Activated CD4-positive, alpha-beta T cell treated with anti-CD3 and anti-CD28 coated beads for 36 hours (primary cell): Measurements from ENCODE around the gene WDFY4. TPM values are rescaled to one million over a fixed set of nuclear protein-coding genes. Genes with fewer than 3 reads are reported as not detected.

Source experiments
- ATAC-seq: fragments of 200-7000 bp; cut with Tn5 transposase; one replicate; pipeline ENCODE4 v1.10.0; 2021; ENCODE audit warnings: mild to moderate bottlenecking, moderate library complexity
- CTCF ChIA-PET: fragments of 350-600 bp; sonication (Branson Sonifier 250); formaldehyde crosslinking; loops from one replicate; lab custom pipeline; 2021; ENCODE audit warnings: antibody characterized with exemption; lab: Charles Lee
- POLR2A ChIA-PET: fragments of 350-600 bp; sonication (Branson Sonifier 250); formaldehyde crosslinking; loops from one replicate; lab custom pipeline; 2021; ENCODE audit warnings: antibody characterized with exemption, inconsistent platforms; lab: Charles Lee
- DNase-seq: peaks from one replicate; pipeline ENCODE4 v3.0.0-alpha.2; 2020
- H3K27ac Mint-ChIP-seq: one replicate; pipeline ENCODE4 v1.8.0; 2021; ENCODE audit warnings: mixed read lengths
- H3K27me3 Mint-ChIP-seq: one replicate; pipeline ENCODE4 v1.8.0; 2021; ENCODE audit warnings: mixed read lengths
- H3K36me3 Mint-ChIP-seq: one replicate; pipeline ENCODE4 v1.8.0; 2021; ENCODE audit warnings: low read depth, mixed read lengths
- H3K4me1 Mint-ChIP-seq: one replicate; pipeline ENCODE4 v1.8.0; 2021; ENCODE audit warnings: mixed read lengths
- H3K4me3 Mint-ChIP-seq: one replicate; pipeline ENCODE4 v1.8.0; 2021; ENCODE audit warnings: mild to moderate bottlenecking, moderate library complexity, mixed read lengths
- H3K9me3 Mint-ChIP-seq: one replicate; pipeline ENCODE4 v1.8.0; 2021; ENCODE audit warnings: low read depth, mixed read lengths
- intact Hi-C, 2 experiments: fragments of 100-400 bp; cut with DNase I in 1 of 2; cut with micrococcal nuclease in 1 of 2; formaldehyde crosslinking; loops; one replicate each; pipeline versions ENCODE4 v1.14.2 to v1.15.1; 2022 to 2024; cut with DNase I, micrococcal nuclease
- total RNA-seq, 2 experiments: library from RNA; stranded (reverse); gene quantifications; one replicate each; pipeline ENCODE4 v1.2.3, GENCODE V29; 2021

Gene WDFY4
- total RNA-seq, 2 experiments from 2014 or later: 0.07 to 0.09 TPM

- intact Hi-C loops: no loop called here
- CTCF ChIA-PET: no interaction called here
- no peaks in the 10 kb centered on the region for H3K9me3 Mint-ChIP-seq
- ATAC-seq: no peak
- H3K27me3 Mint-ChIP-seq: no peaks in the 10 kb centered on the region
- no peaks in the 10 kb centered on the region for H3K4me1 Mint-ChIP-seq
- no peak overlapping the region for H3K27ac Mint-ChIP-seq
- no peak for DNase-seq
- H3K4me3 Mint-ChIP-seq: no peak overlapping the region
- H3K36me3 Mint-ChIP-seq: no peaks in the 10 kb centered on the region
- POLR2A ChIA-PET: no interaction called here
These were observed 85.2 kb downstream of the WDFY4 start for GRCh38 chr10:48769706-48770435.

- Mint-ChIP-seq H3K4me1 (no peaks in the 10 kb centered on the region), H3K27me3 (no peaks in the 10 kb centered on the region), H3K9me3 (no peaks in the 10 kb centered on the region), H3K36me3 (no peaks in the 10 kb centered on the region), H3K27ac (no peak overlapping the region), H3K4me3 (no peak overlapping the region)
- DNase-seq: no peak
- ChIA-PET POLR2A (no interaction called here), CTCF (no interaction called here)
- ATAC-seq: no peak
- intact Hi-C loops: no loop called here
These were observed 86.0 kb downstream of the WDFY4 start for GRCh38 chr10:48770561-48771089.

GRCh38 chr10:48771234-48771633, 86.6 kb downstream of the WDFY4 start:
- Mint-ChIP-seq H3K9me3 (no peaks in the 10 kb centered on the region), H3K27me3 (no peaks in the 10 kb centered on the region), H3K36me3 (no peaks in the 10 kb centered on the region), H3K4me3 (no peak overlapping the region), H3K4me1 (no peaks in the 10 kb centered on the region), H3K27ac (no peak overlapping the region)
- ChIA-PET CTCF (no interaction called here), POLR2A (no interaction called here)
- intact Hi-C loops: no loop called here
- ATAC-seq: no peak
- no peak for DNase-seq

GRCh38 chr10:48772059-48772458, 87.4 kb downstream of the WDFY4 start:
- intact Hi-C loops: no loop called here
- H3K27me3 Mint-ChIP-seq: no peaks in the 10 kb centered on the region
- no peaks in the 10 kb centered on the region for H3K36me3 Mint-ChIP-seq
- no peaks in the 10 kb centered on the region for H3K9me3 Mint-ChIP-seq
- H3K27ac Mint-ChIP-seq: no peak overlapping the region
- DNase-seq (no peak), ATAC-seq (no peak)
- H3K4me3 Mint-ChIP-seq: no peak overlapping the region
- ChIA-PET POLR2A (no interaction called here), CTCF (no interaction called here)
- H3K4me1 Mint-ChIP-seq: no peaks in the 10 kb centered on the region

- POLR2A ChIA-PET: no interaction called here
- Mint-ChIP-seq H3K27ac (no peak overlapping the region), H3K36me3 (no peaks in the 10 kb centered on the region), H3K9me3 (no peaks in the 10 kb centered on the region), H3K27me3 (no peaks in the 10 kb centered on the region), H3K4me3 (no peak overlapping the region), H3K4me1 (no peaks in the 10 kb centered on the region)
- intact Hi-C loops: no loop called here
- DNase-seq (no peak), ATAC-seq (no peak)
- CTCF ChIA-PET: no interaction called here
These were observed 88.9 kb downstream of the WDFY4 start for GRCh38 chr10:48773580-48773979.

GRCh38 chr10:48774416-48775205, 89.9 kb downstream of the WDFY4 start:
- ChIA-PET POLR2A (no interaction called here), CTCF (no interaction called here)
- H3K9me3 Mint-ChIP-seq: no peaks in the 10 kb centered on the region
- DNase-seq (no peak), ATAC-seq (no peak)
- no peaks in the 10 kb centered on the region for H3K27me3 Mint-ChIP-seq
- no peaks in the 10 kb centered on the region for H3K4me1 Mint-ChIP-seq
- no peak overlapping the region for H3K4me3 Mint-ChIP-seq
- intact Hi-C loops: no loop called here
- H3K27ac Mint-ChIP-seq: no peak overlapping the region
- no peaks in the 10 kb centered on the region for H3K36me3 Mint-ChIP-seq

- ChIA-PET CTCF (no interaction called here), POLR2A (no interaction called here)
- no peak for ATAC-seq
- Mint-ChIP-seq H3K27me3 (no peaks in the 10 kb centered on the region), H3K4me3 (no peak overlapping the region), H3K27ac (no peak overlapping the region), H3K9me3 (no peaks in the 10 kb centered on the region), H3K36me3 (no peaks in the 10 kb centered on the region), H3K4me1 (no peaks in the 10 kb centered on the region)
- no peak for DNase-seq
- intact Hi-C loops: no loop called here
These were observed 90.5 kb downstream of the WDFY4 start for GRCh38 chr10:48775206-48775517.

GRCh38 chr10:48776005-48776522, 91.4 kb downstream of the WDFY4 start:
- ATAC-seq (no peak), DNase-seq (no peak)
- CTCF ChIA-PET: interaction anchor here (0.6 kb wide), 1 partner anchor 119 kb away, joined by 4 read pairs; no protein-coding TSS in a partner anchor
- Mint-ChIP-seq H3K9me3 (no peaks in the 10 kb centered on the region), H3K27me3 (no peaks in the 10 kb centered on the region), H3K4me3 (no peak overlapping the region), H3K36me3 (no peaks in the 10 kb centered on the region), H3K4me1 (no peaks in the 10 kb centered on the region), H3K27ac (no peak overlapping the region)
- POLR2A ChIA-PET: no interaction called here
- intact Hi-C loops: no loop called here

- CTCF ChIA-PET: interaction anchor here (0.6 kb wide), 1 partner anchor 120 kb away, joined by 4 read pairs; no protein-coding TSS in a partner anchor
- intact Hi-C loops: no loop called here
These were observed 91.9 kb downstream of the WDFY4 start for GRCh38 chr10:48776528-48776927.

GRCh38 chr10:48777110-48777509, 92.4 kb downstream of the WDFY4 start:
- Mint-ChIP-seq H3K27me3 (no peaks in the 10 kb centered on the region), H3K27ac (no peak overlapping the region), H3K4me3 (no peak overlapping the region), H3K4me1 (no peaks in the 10 kb centered on the region), H3K36me3 (no peaks in the 10 kb centered on the region), H3K9me3 (no peaks in the 10 kb centered on the region)
- ChIA-PET CTCF (interaction anchor here (0.6 kb wide), 1 partner anchor 39 kb away, joined by 3 read pairs; no protein-coding TSS in a partner anchor), POLR2A (no interaction called here)
- DNase-seq: no peak
- ATAC-seq: no peak
- intact Hi-C loops: no loop called here

More at GRCh38 chr10:48776528-48776927, 91.9 kb downstream of the WDFY4 start:
- Mint-ChIP-seq H3K27me3 (no peaks in the 10 kb centered on the region), H3K4me3 (no peak overlapping the region), H3K4me1 (no peaks in the 10 kb centered on the region), H3K36me3 (no peaks in the 10 kb centered on the region), H3K27ac (no peak overlapping the region), H3K9me3 (no peaks in the 10 kb centered on the region)
- POLR2A ChIA-PET: no interaction called here
- no peak for ATAC-seq
- DNase-seq: no peak

- Mint-ChIP-seq H3K4me3 (no peak overlapping the region), H3K27me3 (no peaks in the 10 kb centered on the region), H3K4me1 (no peaks in the 10 kb centered on the region), H3K36me3 (no peaks in the 10 kb centered on the region), H3K27ac (no peak overlapping the region), H3K9me3 (no peaks in the 10 kb centered on the region)
- CTCF ChIA-PET: interaction anchor here (0.6 kb wide), 1 partner anchor 27 kb away, joined by 3 read pairs; no protein-coding TSS in a partner anchor
- intact Hi-C loops: no loop called here
- ATAC-seq: no peak
- POLR2A ChIA-PET: no interaction called here
- DNase-seq: no peak
These were observed 93.7 kb downstream of the WDFY4 start for GRCh38 chr10:48778193-48778857.
